TTC549 (cell line): ENCODE data around the gene PLAC8L1.

Source experiments
- FAIRE-seq: peaks from 2 replicates; lab custom pipeline; 2012; peaks lifted over from hg19 to GRCh38; lab: Jason Lieb, UNC

Gene PLAC8L1

GRCh38 chr5:146079695-146080373, 25.5 kb downstream of the PLAC8L1 start:
- FAIRE-seq: no peak

GRCh38 chr5:146078566-146078965, 26.8 kb downstream of the PLAC8L1 start:
- FAIRE-seq: no peak

GRCh38 chr5:146076455-146076854, 28.9 kb downstream of the PLAC8L1 start:
- FAIRE-seq: no peak

GRCh38 chr5:146076028-146076427, 29.3 kb downstream of the PLAC8L1 start:
- FAIRE-seq: no peak

- FAIRE-seq: no peak
Measured at GRCh38 chr5:146073239-146073900, 32.0 kb downstream of the PLAC8L1 start.

DNA sequence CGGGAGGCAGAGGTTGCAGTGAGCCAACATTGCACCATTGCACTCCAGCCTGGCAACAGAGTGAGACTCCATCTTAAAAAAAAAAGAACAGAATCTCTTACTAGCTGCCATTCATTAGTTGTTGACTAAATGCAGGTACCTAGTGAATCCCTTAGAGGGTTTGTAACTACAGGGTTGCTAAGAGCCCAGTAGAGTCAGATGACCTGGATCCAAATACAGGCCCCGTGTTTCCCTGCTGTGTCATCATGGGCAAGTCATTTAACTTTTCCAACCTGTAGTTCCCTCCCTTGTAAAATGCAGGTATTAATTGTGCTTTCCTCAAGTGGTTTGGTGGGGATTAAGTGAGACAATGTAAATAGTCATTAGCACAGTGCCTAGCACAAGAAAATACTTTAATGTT, 32.8 kb downstream of the PLAC8L1 start:
- no peak for FAIRE-seq

- FAIRE-seq: no peak
Measured at GRCh38 chr5:146071171-146071570, 34.2 kb downstream of the PLAC8L1 start.

DNA sequence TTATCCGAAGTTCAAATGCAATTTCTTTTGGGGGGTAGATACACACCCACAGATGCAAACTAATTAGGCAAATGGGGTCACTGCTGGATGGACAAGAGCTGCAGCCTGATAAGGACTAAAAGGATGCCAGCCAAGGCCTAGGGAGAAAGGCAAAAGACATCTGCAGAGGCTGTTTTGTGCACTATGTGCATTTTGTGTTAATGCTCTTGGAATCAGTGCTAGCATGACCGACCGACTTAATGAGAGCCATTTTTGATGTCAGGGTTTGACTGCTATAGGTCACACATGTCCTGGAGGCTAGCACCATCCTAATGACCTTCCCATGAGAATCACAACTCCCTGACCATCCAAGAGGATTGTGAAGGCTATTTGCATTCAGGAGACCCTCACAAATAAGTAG, 34.6 kb downstream of the PLAC8L1 start:
- FAIRE-seq: no peak

GRCh38 chr5:146069780-146070099, 35.6 kb downstream of the PLAC8L1 start:
- FAIRE-seq: no peak

GRCh38 chr5:146068977-146069779, 36.2 kb downstream of the PLAC8L1 start:
- no peak for FAIRE-seq

GRCh38 chr5:146068206-146068605, 37.2 kb downstream of the PLAC8L1 start:
- FAIRE-seq: no peak

DNA sequence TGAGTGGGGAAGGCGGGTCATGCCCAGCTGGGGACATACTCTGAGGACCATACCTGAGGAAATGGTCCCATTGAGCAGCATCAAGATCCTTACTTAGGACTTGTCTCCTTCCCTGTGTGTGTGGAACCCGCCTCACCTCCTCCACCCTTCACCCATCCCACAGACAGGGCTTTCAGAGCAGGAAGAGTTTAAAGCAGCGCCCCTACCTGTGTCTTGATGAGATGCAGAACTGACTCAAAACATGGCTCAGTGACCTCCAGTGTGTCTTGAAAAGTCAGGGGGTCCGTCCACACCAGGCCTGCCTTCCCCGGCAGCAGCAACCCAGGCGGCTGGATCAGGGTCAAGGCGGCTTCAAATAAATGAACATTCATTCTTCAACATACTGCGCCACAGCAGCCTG, 38.4 kb downstream of the PLAC8L1 start:
- no peak for FAIRE-seq

DNA sequence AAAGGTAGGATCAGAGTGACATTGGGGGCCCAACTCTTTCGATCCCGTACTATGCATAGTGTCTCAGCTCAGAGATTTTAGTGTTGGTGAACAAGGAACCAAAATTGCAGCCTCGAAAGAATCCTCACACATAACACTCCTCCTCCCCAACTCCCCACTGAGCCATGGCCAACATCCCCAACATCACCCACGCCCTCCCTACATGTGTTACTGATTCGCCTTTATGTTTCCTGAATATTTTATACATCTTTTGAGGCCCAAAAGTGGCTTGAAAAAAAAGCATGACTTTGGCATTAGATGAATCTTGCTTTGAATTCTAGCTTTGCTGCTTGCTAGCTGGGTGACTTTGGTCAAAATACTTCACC, 45.2 kb downstream of the PLAC8L1 start:
- no peak for FAIRE-seq

DNA sequence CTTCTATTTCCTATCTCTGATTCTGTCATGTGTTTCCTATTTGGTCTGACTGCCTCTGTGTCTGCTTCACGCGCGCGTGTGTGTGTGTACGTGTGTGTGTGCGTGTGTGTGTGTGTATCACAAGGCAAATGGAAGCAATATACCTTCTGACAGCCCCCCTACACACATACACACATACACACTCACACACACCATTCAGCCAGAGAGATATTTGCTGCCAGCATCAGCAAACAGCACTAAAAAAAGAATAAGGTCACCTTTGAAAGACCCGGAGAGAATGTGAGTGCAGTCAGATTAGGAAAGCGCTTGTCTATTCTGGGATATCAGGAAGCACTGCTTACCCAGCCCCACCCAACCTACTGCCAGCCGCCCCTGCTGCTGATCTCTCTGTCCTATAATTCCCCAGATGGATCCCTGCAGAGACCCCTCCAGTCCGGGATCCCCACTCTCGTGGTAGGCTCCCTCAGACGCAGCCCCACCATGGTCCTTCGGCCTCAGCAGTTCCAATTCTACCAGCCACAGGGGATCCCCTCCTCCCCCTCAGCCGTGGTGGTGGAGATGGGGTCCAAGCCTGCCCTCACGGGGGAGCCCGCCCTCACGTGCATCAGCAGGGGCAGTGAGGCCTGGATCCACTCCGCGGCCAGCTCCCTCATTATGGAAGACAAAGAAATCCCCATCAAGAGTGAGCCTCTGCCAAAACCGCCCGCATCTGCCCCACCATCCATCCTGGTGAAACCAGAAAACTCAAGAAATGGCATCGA, 45.7 kb downstream of the PLAC8L1 start:
- no peak for FAIRE-seq

- no peak for FAIRE-seq
Measured at GRCh38 chr5:146055432-146055831, 49.9 kb downstream of the PLAC8L1 start.

DNA sequence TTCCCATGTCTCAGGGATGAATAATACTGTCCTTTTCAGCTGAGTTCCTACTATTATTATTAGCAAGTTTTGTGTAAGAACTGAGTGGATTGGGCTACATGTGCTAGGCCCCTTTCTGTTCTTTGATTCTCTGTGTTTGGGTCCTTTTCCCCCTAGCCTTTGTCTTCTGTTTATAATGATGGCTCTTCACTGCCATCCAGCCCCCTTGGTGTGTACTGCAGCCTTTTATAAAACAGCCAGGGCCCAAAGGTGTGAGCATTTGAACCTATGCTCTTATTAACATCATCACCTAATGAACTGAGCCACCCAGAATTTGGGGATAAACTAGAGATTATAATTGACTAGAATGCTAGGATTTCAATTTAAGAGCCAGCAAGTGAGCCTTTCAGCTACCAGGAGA, 52.6 kb downstream of the PLAC8L1 start:
- FAIRE-seq: no peak

DNA sequence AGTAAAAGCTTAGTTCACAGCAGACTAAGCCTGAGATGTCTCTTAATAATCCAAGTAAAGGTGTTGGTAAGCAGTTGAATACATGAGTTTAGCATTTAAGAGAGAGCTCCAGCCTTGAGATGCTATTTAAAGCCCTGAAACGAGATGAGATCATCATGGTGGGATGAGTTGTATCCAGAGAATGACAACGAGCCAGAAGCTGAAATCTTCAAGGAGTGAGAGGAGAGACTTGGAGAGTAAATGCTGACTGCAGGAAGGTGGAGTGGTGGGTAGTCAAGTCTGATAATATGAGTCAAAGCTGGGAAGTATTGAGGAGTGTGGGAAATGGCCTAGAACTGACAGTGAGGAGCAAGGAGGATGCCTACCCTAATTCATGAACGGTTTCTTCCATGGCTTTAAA, 53.7 kb downstream of the PLAC8L1 start:
- no peak for FAIRE-seq

DNA sequence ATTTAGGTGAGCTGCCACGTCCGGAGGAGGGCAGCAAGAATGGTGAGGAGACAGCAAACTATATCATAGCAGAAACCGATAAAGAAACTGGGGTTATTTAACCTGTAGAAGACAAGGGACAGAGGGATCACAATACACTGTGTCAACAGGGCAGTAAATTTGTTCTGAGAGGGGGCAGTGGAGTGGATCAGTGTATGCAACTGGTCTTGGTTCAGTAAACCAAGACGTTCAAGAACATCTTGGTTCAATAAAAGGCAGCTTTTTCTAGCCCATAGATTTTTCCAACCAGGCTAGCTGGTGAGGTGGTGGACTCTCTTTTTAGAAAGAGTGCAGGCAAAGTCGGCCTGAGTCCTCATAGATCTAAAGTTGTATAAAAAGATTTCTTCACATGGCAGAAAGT, 55.3 kb downstream of the PLAC8L1 start:
- no peak for FAIRE-seq

DNA sequence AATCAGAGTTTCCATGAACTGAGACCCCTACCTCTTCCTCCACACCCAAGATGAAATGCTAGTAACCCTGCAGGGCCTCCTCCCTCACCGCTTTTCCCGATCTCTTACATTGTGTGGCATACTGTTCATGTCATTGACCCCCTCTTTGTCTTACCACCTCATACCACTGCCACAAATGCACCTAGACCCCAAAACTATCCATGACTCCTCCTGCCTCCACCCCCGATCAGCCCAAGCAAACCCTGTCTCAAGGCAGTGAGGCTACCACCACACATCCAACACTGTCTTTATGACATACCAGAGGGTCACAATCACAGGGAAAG, 55.7 kb downstream of the PLAC8L1 start:
- no peak for FAIRE-seq

GRCh38 chr5:146048994-146049703, 56.2 kb downstream of the PLAC8L1 start:
- no peak for FAIRE-seq

- no peak for FAIRE-seq
Measured at GRCh38 chr5:146047396-146047795, 58.0 kb downstream of the PLAC8L1 start.

GRCh38 chr5:146043722-146044121, 61.7 kb downstream of the PLAC8L1 start:
- FAIRE-seq: no peak
